Hepatocyte (in vitro differentiated cells): ENCODE results near the gene HAT1.

Experiments
- EZH2 ChIP-seq: fragments of 200-600 bp; sonication (generic); IDR thresholded peaks from 2 replicates; pipeline ENCODE4 v1.6.1; 2016; ENCODE audit warnings: antibody characterized with exemption, mild to moderate bottlenecking, borderline replicate concordance
- EZH2phosphoT487 ChIP-seq: fragments of 200-600 bp; sonication (generic); IDR thresholded peaks from one replicate; pipeline ENCODE4 v1.6.1; 2018; ENCODE audit warnings: antibody characterized with exemption, mild to moderate bottlenecking, low read depth, moderate library complexity; ENCODE audit not compliant: unreplicated experiment, severe bottlenecking
- TF ChIP-seq, protein P1 (sequence below): fragments of 200-600 bp; sonication (generic); IDR thresholded peaks from 2 replicates; pipeline ENCODE4 v1.5.1; 2016; ENCODE audit warnings: antibody characterized with exemption, mild to moderate bottlenecking; ENCODE audit not compliant: poor library complexity

DNA sequence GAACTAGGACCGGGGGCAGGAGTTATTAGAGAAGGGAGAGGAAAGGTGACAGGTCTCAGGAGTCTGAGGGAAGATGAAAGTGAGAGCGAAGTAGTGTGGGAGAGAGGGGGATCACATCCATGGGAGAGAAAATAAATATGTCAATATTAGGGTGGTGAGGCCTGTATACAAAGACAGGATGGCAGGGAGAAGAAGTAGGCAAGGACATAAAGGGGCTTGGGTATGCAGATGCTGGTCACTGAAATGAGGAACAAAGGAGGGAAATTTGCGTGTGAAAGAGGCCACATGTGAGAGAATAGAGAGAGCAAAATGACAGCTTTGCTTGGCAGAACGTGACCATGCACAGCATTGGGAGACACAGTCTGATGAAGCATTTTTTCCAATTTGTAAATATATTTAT, 91.1 kb downstream of the HAT1 start:
- TF ChIP-seq, protein P1, sequence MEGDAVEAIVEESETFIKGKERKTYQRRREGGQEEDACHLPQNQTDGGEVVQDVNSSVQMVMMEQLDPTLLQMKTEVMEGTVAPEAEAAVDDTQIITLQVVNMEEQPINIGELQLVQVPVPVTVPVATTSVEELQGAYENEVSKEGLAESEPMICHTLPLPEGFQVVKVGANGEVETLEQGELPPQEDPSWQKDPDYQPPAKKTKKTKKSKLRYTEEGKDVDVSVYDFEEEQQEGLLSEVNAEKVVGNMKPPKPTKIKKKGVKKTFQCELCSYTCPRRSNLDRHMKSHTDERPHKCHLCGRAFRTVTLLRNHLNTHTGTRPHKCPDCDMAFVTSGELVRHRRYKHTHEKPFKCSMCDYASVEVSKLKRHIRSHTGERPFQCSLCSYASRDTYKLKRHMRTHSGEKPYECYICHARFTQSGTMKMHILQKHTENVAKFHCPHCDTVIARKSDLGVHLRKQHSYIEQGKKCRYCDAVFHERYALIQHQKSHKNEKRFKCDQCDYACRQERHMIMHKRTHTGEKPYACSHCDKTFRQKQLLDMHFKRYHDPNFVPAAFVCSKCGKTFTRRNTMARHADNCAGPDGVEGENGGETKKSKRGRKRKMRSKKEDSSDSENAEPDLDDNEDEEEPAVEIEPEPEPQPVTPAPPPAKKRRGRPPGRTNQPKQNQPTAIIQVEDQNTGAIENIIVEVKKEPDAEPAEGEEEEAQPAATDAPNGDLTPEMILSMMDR = no peak
- no peak for TF ChIP-seq EZH2
- no peak for TF ChIP-seq EZH2phosphoT487
